Measurements from ENCODE around the gene SH2D3A. TPM values are rescaled to one million over a fixed set of nuclear protein-coding genes. Genes with fewer than 3 reads are reported as not detected.

SH2D3A gene
- total RNA-seq, 1 donor from 2014 or later = 26.0 TPM

DNA sequence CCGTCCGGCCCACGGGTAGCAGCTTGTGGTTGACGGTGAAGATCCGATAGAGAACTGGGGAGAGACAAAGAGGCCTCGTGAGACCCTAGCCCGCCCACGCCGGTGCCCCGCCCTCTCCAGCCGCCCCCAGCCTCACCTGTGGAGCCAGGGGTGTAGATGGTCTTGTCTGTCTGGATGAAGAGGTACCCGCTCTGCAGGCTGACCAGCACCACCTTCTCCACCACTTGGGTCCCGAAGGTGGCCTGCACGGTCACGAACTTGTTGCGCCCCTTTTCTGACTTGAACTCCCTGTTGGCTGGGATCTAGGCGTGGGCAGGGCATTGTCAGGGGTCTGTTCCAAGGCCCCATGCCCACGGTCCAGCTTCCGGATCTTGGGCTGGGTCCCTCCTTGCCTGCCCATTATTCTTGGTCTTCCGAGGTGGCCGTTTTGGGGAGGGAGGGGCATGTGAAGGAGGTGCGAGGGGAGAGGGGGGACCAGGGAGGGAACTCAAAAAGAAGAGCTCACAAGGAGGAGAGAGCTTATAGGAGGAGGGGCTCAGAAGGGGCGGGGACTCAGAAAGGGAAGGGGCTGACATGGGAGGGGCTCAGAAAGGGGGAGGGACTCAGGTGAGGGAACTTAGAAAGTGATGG lies 49.0 kb downstream of the SH2D3A start:
- no peak for DNase-seq
- Histone ChIP-seq H3K9me3 (no peaks in the 10 kb centered on the region), H3K36me3 (peaks cover 8% of the 10 kb centered on the region), H3K4me1 (peaks cover 26% of the 10 kb centered on the region), H3K27me3 (no peaks in the 10 kb centered on the region), H3K4me3 (no peak overlapping the region), H3K27ac (no peak overlapping the region)
- intact Hi-C loops (cut with DNase I) = no loop called here
- no peak for TF ChIP-seq CTCF (IDR thresholded peaks at IDR 0.05)
- ATAC-seq = no peak

DNA sequence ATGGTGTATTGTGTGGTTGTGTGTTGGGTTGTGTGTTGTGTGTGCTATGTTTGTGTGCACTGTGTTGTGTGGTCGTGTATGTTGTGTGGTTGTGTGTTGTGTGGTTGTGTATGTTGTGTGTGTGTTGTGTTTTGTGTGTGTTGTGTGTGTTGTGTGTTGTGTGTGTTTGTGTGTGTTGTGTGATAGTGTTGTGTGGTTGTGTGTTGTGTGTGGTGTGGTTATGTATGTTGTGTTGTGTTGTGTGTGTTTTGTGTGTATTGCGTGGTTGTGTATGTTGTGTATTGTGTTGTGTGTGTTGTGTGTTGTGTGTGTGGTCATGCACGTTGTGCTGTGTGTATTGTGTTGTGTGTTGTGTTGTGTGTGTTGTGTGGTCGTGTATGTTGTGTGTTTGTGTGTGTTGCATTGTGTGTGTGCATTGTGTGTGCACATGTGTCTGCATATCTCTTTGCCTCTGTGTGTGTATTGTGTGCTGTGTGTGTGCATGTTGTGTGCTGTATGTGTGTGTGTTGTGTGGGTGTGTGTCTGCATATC lies 49.7 kb downstream of the SH2D3A start:
- Histone ChIP-seq H3K4me3 (no peak overlapping the region), H3K9me3 (no peaks in the 10 kb centered on the region), H3K27me3 (no peaks in the 10 kb centered on the region), H3K4me1 (peaks cover 20% of the 10 kb centered on the region), H3K36me3 (peaks cover 8% of the 10 kb centered on the region), H3K27ac (no peak overlapping the region)
- intact Hi-C loops (cut with DNase I) = no loop called here
- DNase-seq (no peak), ATAC-seq (no peak)
- TF ChIP-seq CTCF (IDR thresholded peaks at IDR 0.05) = no peak

DNA sequence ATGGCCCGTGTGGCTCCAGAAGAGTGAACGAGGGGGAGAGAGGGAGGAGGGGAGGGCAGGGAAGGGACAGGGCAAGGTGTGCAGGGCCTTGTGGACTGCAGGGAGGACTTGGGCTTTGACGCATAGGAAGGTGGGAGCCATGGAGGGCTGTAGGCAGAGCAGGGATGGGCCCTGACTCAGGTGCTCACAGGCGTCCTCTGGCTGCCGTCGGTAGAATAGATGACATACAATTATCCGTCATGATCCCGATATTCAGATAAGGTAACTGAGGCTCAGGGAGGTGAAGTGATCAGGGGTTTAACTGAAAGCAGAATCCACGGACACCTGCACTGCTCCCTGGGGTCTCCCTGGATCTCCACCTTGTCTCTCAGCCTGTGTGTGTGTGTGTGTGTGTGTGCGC lies 50.2 kb downstream of the SH2D3A start:
- no peak for DNase-seq
- intact Hi-C loops (cut with DNase I) = no loop called here
- no peak for TF ChIP-seq CTCF (IDR thresholded peaks at IDR 0.05)

DNA sequence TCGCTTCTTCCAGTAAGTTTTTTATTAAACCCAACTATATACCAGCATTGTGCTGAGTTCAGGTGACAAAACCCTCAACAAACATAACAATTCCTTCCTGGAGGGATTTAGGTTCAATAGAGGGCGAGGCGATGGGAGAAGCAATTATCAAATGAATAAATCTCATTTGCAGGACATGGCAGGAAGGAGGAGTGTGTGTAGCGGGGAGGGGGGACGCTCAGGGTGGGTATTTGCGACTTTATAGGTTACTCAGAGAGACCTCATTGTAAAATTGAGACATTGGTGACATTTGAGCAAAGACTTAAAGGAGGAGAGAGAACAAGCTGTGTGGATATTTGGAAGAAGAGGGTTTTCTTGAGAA lies 50.6 kb downstream of the SH2D3A start:
- Histone ChIP-seq H3K27me3 (no peaks in the 10 kb centered on the region), H3K9me3 (no peaks in the 10 kb centered on the region), H3K4me3 (no peak overlapping the region), H3K27ac (no peak overlapping the region), H3K36me3 (peaks cover 8% of the 10 kb centered on the region), H3K4me1 (peaks cover 11% of the 10 kb centered on the region)
- DNase-seq = no peak
- no peak for TF ChIP-seq CTCF (IDR thresholded peaks at IDR 0.05)
- intact Hi-C loops (cut with DNase I) = no loop called here
- no peak for ATAC-seq

More for the DNA sequence above, 50.2 kb downstream of the SH2D3A start:
- ATAC-seq = no peak
- Histone ChIP-seq H3K27me3 (no peaks in the 10 kb centered on the region), H3K27ac (no peak overlapping the region), H3K36me3 (peaks cover 8% of the 10 kb centered on the region), H3K9me3 (no peaks in the 10 kb centered on the region), H3K4me1 (peaks cover 15% of the 10 kb centered on the region), H3K4me3 (no peak overlapping the region)

- no peak for ATAC-seq
- Histone ChIP-seq H3K36me3 (peaks cover 23% of the 10 kb centered on the region), H3K9me3 (no peaks in the 10 kb centered on the region), H3K27ac (no peak overlapping the region), H3K4me3 (no peak overlapping the region), H3K4me1 (no peaks in the 10 kb centered on the region), H3K27me3 (no peaks in the 10 kb centered on the region)
- no peak for DNase-seq
- intact Hi-C loops (cut with DNase I) = no loop called here
- no peak for TF ChIP-seq CTCF (IDR thresholded peaks at IDR 0.05)
These were observed 52.3 kb downstream of the SH2D3A start for GRCh38 chr19:6714749-6715555.

Measured in upper lobe of right lung (tissue), 1 donor.